Measurements from ENCODE around the gene PCGF1. TPM values are rescaled to one million over a fixed set of nuclear protein-coding genes. Genes with fewer than 3 reads are reported as not detected.

PCGF1 gene
- total and polyA plus RNA-seq, 2 of the 8 experiments (the other 6 are each of a cell fraction or from before 2014, with no cell fraction given) = 10.0 to 23.7 TPM

DNA sequence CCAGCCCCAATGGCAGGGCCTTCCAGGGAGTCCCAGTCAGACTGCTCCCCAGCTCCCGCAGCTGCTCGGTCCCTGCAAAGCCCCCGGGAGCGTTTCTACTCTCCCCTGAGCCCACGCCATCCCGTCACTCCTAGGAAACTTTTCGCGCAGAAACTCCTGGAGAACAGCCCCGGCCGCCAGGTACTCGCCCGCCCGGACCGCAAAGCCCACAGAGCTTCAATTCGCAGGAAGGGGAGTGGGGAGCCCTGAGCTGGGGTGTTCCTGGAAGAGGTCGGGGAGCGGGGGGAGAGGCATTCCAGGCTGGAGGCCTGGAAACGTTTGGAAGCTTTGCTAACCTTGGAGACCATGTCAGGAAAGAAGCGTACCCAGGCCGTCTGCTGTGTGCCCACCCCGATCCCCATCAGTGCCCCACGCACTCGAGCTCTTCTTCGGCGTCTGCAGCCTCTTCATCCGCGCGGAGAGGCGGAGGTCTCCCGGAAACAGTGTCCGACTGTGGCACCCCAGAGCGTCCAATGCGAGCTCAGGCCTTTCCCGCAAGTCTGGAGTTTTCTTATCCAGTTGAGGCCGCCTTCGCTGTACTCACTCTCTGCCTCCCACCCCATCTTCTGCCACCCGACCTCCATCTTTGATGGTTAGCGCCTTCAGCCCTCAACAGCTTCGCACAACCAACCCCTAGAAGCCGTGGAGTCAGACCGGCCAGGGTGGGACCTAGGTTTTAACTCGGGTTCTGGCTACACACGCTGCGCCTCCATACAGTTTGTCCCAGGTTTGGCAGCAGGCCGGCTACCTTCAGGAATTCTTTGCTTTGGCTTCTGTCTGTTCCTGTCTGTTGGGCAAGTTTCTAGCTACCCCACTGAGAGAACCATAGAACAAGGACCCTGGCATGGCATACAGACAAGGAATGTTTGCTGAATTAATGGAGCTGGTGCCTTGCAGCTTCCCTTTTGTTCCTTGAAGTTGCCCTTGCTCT lies 3.7 kb downstream of the PCGF1 start:
- H4K5ac ChIP-seq (ENCODE audit: insufficient read length, low read depth, low read length) = no peak overlapping the region
- H3K4me2 ChIP-seq (ENCODE audit: insufficient read depth in 1 of 2, low read depth in 2 of 2, low read length in 2 of 2) = peak overlapping the region; percentile 78 to 88
- no peak overlapping the region for H3K4ac ChIP-seq (replicated peaks; ENCODE audit: insufficient read length, low read depth, low read length)
- no peak overlapping the region for H3K23ac ChIP-seq (ENCODE audit: insufficient read length)
- H3K36me3 ChIP-seq (ENCODE audit: control insufficient read depth in 2 of 4, insufficient read depth in 4 of 4, low read length in 3 of 4) = peaks cover 0 to 9% (median 4%) of the 10 kb centered on the region in 4 experiments; a peak in 6 of 8 replicates
- H4K20me1 ChIP-seq (replicated peaks in 1 of 2; ENCODE audit: control insufficient read depth in 1 of 2, insufficient read depth in 2 of 2, low read length in 2 of 2) = peaks cover 0 to 12% of the 10 kb centered on the region in 2 experiments
- no peaks in the 10 kb centered on the region for H3K79me1 ChIP-seq (ENCODE audit: low read depth, low read length)
- TF ChIP-seq YY1 (IDR thresholded peaks at IDR 0.05; ENCODE audit: low read depth, low read length) (peak; percentile 30; the same call in 1 of the 2 replicates), HDAC6 (IDR thresholded peaks at IDR 0.05; ENCODE audit: low read depth, low read length) (no peak), SUZ12 (IDR thresholded peaks at IDR 0.05; ENCODE audit: low read length) (peak; percentile 28), EZH2 (IDR thresholded peaks at IDR 0.05; ENCODE audit: low read depth, low read length, severe bottlenecking) (peak; percentile 68), KDM1A (IDR thresholded peaks at IDR 0.05; ENCODE audit: borderline replicate concordance, low read length) (no peak), GABPA (IDR thresholded peaks at IDR 0.05; ENCODE audit: borderline replicate concordance, insufficient read depth, low read length) (peak; percentile 26; the same call in 1 of the 2 replicates), RBBP5 (IDR thresholded peaks at IDR 0.05; ENCODE audit: borderline replicate concordance, low read depth, low read length) (no peak)
- TF ChIP-seq, protein P1, sequence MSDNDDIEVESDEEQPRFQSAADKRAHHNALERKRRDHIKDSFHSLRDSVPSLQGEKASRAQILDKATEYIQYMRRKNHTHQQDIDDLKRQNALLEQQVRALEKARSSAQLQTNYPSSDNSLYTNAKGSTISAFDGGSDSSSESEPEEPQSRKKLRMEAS (IDR thresholded peaks at IDR 0.05) = no peak
- FAIRE-seq (no peak), DNase-seq (ENCODE audit: low read depth in 1 of 2, low spot score in 2 of 2) (peak in 1 of 2 experiments; percentile 67)
- no peak overlapping the region for H2BK5ac ChIP-seq (ENCODE audit: low read depth, low read length)
- H2BK20ac ChIP-seq (ENCODE audit: low read length) = no peak overlapping the region
- H3K23me2 ChIP-seq (ENCODE audit: low read depth, low read length) = peaks cover 34% of the 10 kb centered on the region
- ChIA-PET POLR2A (ENCODE audit: partially characterized antibody) (interaction anchor here (0.6 to 9.4 kb wide), 18 partner anchors 8 to 84 kb away, joined by 3 to 73 read pairs (median 6); partner anchors contain the start of genes AUP1, CCDC142, DQX1 and HTRA2), CTCF (ENCODE audit: partially characterized antibody) (interaction anchor here (0.8 to 3.5 kb wide), 20 partner anchors 10 to 112 kb away, joined by 3 to 20 read pairs (median 3); partner anchors contain the start of genes CCDC142, DQX1, INO80B and TLX2)
- no peak overlapping the region for H3K14ac ChIP-seq (ENCODE audit: insufficient read length)
- H2AFZ ChIP-seq (ENCODE audit: low read length) = no peak overlapping the region
- H2BK120ac ChIP-seq (replicated peaks; ENCODE audit: low read depth, low read length) = no peak overlapping the region
- H4K8ac ChIP-seq (ENCODE audit: extremely low read depth, insufficient read depth, low read length) = no peak overlapping the region; the same call in none of the 2 replicates
- peak overlapping the region; percentile 32 for H3K18ac ChIP-seq (ENCODE audit: extremely low read depth, low read length)
- no peak overlapping the region; a peak in 2 of 7 replicates for H3K9ac ChIP-seq (replicated peaks in 1 of 4; ENCODE audit: extremely low read depth in 1 of 4, low read depth in 3 of 4, low read length in 3 of 4)
- H3K27me3 ChIP-seq (replicated peaks in 1 of 4; ENCODE audit: control insufficient read depth in 3 of 4, extremely low read depth in 1 of 4, insufficient read depth in 3 of 4, low read length in 3 of 4) = peaks cover 58 to 81% (median 79%) of the 10 kb centered on the region in 4 experiments
- no peak overlapping the region for H3K27ac ChIP-seq (ENCODE audit: low read depth, low read length)
- H3K4me1 ChIP-seq (replicated peaks in 1 of 4; ENCODE audit: control insufficient read depth in 3 of 4, insufficient read depth in 4 of 4, low read length in 3 of 4) = peaks cover 10 to 53% (median 36%) of the 10 kb centered on the region in 4 experiments
- no peak overlapping the region; the same call in 1 of the 2 replicates for H2AK5ac ChIP-seq (ENCODE audit: low read depth, low read length)
- peaks cover 0 to 3% of the 10 kb centered on the region in 2 experiments; a peak in 1 of 4 replicates for H3K79me2 ChIP-seq (ENCODE audit: control insufficient read depth in 1 of 2, insufficient read depth in 2 of 2, low read length in 2 of 2)
- H3K56ac ChIP-seq (replicated peaks; ENCODE audit: insufficient read length, low read depth, low read length) = no peak overlapping the region
- H3K9me3 ChIP-seq (ENCODE audit: insufficient read depth in 2 of 2, low read depth in 1 of 2, low read length in 1 of 2) = no peaks in the 10 kb centered on the region
- 9% methylated on average over 45 of the region's 45 CpGs; no CpG with 5 or more reads in 1 of the 2 experiments for WGBS, 2 experiments (ENCODE audit: extremely low coverage in 1 of 2, insufficient coverage in 1 of 2, insufficient read length in 1 of 2, insufficient replicate concordance in 2 of 2, low coverage in 1 of 2, low lambda C conversion rate in 2 of 2, missing lambda C conversion rate in 1 of 2)
- H2BK15ac ChIP-seq (ENCODE audit: low read length) = no peak overlapping the region; the same call in 1 of the 2 replicates
- peak overlapping the region; percentile 36 to 65 (median 54) for H3K4me3 ChIP-seq (ENCODE audit: extremely low read depth in 1 of 4, insufficient read depth in 2 of 4, low read depth in 3 of 4, low read length in 4 of 4)
- H2BK12ac ChIP-seq (ENCODE audit: low read depth, low read length) = no peak overlapping the region
- H4K91ac ChIP-seq (replicated peaks; ENCODE audit: insufficient read length, low read length) = peak overlapping the region; percentile 12
